NB4 (cell line): Measurements from ENCODE around the gene NTRK2.

ENCODE experiments used
- DNase-seq: peaks from one replicate; pipeline ENCODE4 v3.0.0; 2010; ENCODE audit warnings: low read depth
- H3K4me3 ChIP-seq: one replicate; pipeline ENCODE4 v1.5.1; 2011; ENCODE audit warnings: mild to moderate bottlenecking, low read depth, low read length, moderate library complexity
- MYC ChIP-seq: IDR thresholded peaks from 2 replicates; pipeline ENCODE4 v1.6.1; 2011; ENCODE audit warnings: low read depth, low read length
- POLR2A ChIP-seq: IDR thresholded peaks from 2 replicates; pipeline ENCODE4 v1.6.1; 2011; ENCODE audit warnings: mild to moderate bottlenecking; ENCODE audit not compliant: insufficient read length; ENCODE audit errors: extremely low read depth
- TF ChIP-seq, protein P1 (sequence below): IDR thresholded peaks from one replicate; pipeline ENCODE4 v1.5.1; 2012; ENCODE audit warnings: low read depth, low read length
- TF ChIP-seq, protein P2 (sequence below): IDR thresholded peaks from 2 replicates; pipeline ENCODE4 v1.6.1; 2011; ENCODE audit warnings: low read depth, low read length

NTRK2 gene

GRCh38 chr9:84974258-84974657 is 304.7 kb downstream of the NTRK2 start:
- no peak for DNase-seq
- TF ChIP-seq, protein P1, sequence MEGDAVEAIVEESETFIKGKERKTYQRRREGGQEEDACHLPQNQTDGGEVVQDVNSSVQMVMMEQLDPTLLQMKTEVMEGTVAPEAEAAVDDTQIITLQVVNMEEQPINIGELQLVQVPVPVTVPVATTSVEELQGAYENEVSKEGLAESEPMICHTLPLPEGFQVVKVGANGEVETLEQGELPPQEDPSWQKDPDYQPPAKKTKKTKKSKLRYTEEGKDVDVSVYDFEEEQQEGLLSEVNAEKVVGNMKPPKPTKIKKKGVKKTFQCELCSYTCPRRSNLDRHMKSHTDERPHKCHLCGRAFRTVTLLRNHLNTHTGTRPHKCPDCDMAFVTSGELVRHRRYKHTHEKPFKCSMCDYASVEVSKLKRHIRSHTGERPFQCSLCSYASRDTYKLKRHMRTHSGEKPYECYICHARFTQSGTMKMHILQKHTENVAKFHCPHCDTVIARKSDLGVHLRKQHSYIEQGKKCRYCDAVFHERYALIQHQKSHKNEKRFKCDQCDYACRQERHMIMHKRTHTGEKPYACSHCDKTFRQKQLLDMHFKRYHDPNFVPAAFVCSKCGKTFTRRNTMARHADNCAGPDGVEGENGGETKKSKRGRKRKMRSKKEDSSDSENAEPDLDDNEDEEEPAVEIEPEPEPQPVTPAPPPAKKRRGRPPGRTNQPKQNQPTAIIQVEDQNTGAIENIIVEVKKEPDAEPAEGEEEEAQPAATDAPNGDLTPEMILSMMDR = no peak
- H3K4me3 ChIP-seq = no peak overlapping the region

- TF ChIP-seq, protein P2, sequence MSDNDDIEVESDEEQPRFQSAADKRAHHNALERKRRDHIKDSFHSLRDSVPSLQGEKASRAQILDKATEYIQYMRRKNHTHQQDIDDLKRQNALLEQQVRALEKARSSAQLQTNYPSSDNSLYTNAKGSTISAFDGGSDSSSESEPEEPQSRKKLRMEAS = no peak
- TF ChIP-seq, protein P1 = no peak
- TF ChIP-seq POLR2A (no peak), MYC (no peak)
- no peak overlapping the region for H3K4me3 ChIP-seq
- no peak for DNase-seq
Measured at GRCh38 chr9:84974855-84975254, 305.3 kb downstream of the NTRK2 start.

GRCh38 chr9:84975926-84976325 is 306.4 kb downstream of the NTRK2 start:
- no peak for DNase-seq
- H3K4me3 ChIP-seq = no peak overlapping the region
- TF ChIP-seq, protein P2 = no peak

GRCh38 chr9:84978661-84979060 is 309.1 kb downstream of the NTRK2 start:
- no peak for DNase-seq
- TF ChIP-seq, protein P2 = no peak
- TF ChIP-seq, protein P1 = no peak
- TF ChIP-seq MYC (no peak), POLR2A (no peak)
- H3K4me3 ChIP-seq = no peak overlapping the region

DNA sequence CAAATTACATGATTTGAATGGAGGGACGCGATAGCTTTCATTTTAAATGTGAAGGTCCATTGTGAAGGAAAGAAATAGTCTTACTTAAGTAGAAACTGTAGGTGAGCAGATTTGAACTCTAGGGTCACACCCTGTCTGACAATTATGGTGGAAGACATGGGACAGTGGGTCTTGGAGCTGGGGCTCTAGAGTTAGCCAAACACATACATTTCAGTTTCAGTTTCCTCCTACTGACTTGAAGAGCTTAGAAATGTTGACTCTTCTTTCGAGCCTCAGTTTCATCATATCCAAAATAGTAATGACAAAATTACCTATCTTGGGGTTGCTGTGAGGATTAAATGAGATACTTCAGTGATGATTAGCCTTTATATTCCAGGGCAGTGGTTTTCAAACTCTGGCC is 314.2 kb downstream of the NTRK2 start:
- H3K4me3 ChIP-seq = no peak overlapping the region
- TF ChIP-seq, protein P2 = no peak
- no peak for TF ChIP-seq POLR2A
- TF ChIP-seq, protein P1 = no peak
- TF ChIP-seq MYC = no peak
- no peak for DNase-seq

- no peak for DNase-seq
- TF ChIP-seq, protein P1 = no peak
- TF ChIP-seq, protein P2 = no peak
- TF ChIP-seq MYC = no peak
- no peak for TF ChIP-seq POLR2A
- no peak overlapping the region for H3K4me3 ChIP-seq
Measured at GRCh38 chr9:84988621-84989020, 319.1 kb downstream of the NTRK2 start.
